HCT116 (cell line): ENCODE measurements around the gene FOXK1. TPM values are rescaled to one million over a fixed set of nuclear protein-coding genes. Genes with fewer than 3 reads are reported as not detected.

Experiments
- ATAC-seq: fragments of 200-7000 bp; cut with Tn5 transposase; 2 replicates; pipeline ENCODE4 v1.9.1; 2020; ENCODE audit warnings: mild to moderate bottlenecking, moderate library complexity
- BruUV-seq: library from RNA; stranded (reverse); fragments of 400-500 nt; replicated peaks from 2 replicates; lab custom pipeline; 2021; lab: Mats Ljungman, UMichigan
- CTCF ChIA-PET: fragments of 300-600 bp; sonication (Branson Sonifier 250); formaldehyde crosslinking; loops from one replicate; lab custom pipeline; 2021; ENCODE audit warnings: antibody characterized with exemption; lab: Charles Lee
- POLR2A ChIA-PET: fragments of 300-600, 350-600 bp; sonication (Branson Sonifier 250); formaldehyde crosslinking; loops from one replicate; lab custom pipeline; 2021; ENCODE audit warnings: antibody characterized with exemption; lab: Charles Lee
- RAD21 ChIA-PET, 2 experiments: fragments of 300-600 bp; sonication (Branson Sonifier 250); formaldehyde crosslinking; loops; one replicate each; lab custom pipeline; 2023; ENCODE audit warnings: low total read pairs in 2 of 2; ENCODE audit not compliant: uncharacterized antibody in 2 of 2, unreplicated experiment in 2 of 2, low non-redundant PET in 1 of 2; lab: Charles Lee
- DNase-seq: peaks from one replicate; pipeline ENCODE4 v3.0.0-alpha.2; 2010; ENCODE audit warnings: low read depth, low spot score
- H2AFZ ChIP-seq: fragments of 200-600 bp; shearing (Covaris generic), sonication (generic); 2 replicates; pipeline ENCODE4 v1.6.1; 2017; ENCODE audit warnings: low read depth, mixed run types, mixed read lengths, antibody characterized with exemption, low read length; ENCODE audit not compliant: poor library complexity, severe bottlenecking
- H3K27ac ChIP-seq: 2 replicates; pipeline ENCODE4 v1.5.1; 2012; ENCODE audit warnings: low read depth, low read length
- H3K27me3 ChIP-seq: fragments of 200-600 bp; sonication (generic); 2 replicates; pipeline ENCODE4 v1.6.1; 2016; ENCODE audit warnings: mixed run types, low read length, mixed read lengths; ENCODE audit not compliant: insufficient read depth
- H3K36me3 ChIP-seq, 2 experiments: fragments of 200-500 bp in 1 of 2; fragments of 200-600 bp in 1 of 2; sonication (Bioruptor generic) in 1 of 2; sonication (generic) in 1 of 2; 2 replicates each; pipeline versions ENCODE4 v1.5.1 to v1.6.1; 2014 to 2016; ENCODE audit warnings: low read length in 2 of 2, inconsistent platforms in 1 of 2, mixed read lengths in 1 of 2, mixed run types in 1 of 2; ENCODE audit not compliant: insufficient read depth in 2 of 2, control insufficient read depth in 1 of 2
- H3K4me1 ChIP-seq, 2 experiments: fragments of 200-600 bp in 1 of 2; sonication (generic) in 1 of 2; 2 replicates each; pipeline versions ENCODE4 v1.5.1 to v1.6.1; 2012 to 2017; ENCODE audit warnings: low read length in 2 of 2, inconsistent platforms in 1 of 2, mild to moderate bottlenecking in 1 of 2, mixed read lengths in 1 of 2, mixed run types in 1 of 2, moderate library complexity in 1 of 2; ENCODE audit not compliant: insufficient read depth in 2 of 2, control insufficient read depth in 1 of 2
- H3K4me2 ChIP-seq: fragments of 200-600 bp; sonication (generic); 2 replicates; pipeline ENCODE4 v1.6.1; 2017; ENCODE audit warnings: mixed run types, low read length, mixed read lengths
- H3K4me3 ChIP-seq, 2 experiments: fragments of 200-600 bp in 1 of 2; sonication (generic) in 1 of 2; replicated peaks in 1 of 2; 2 replicates each; pipeline ENCODE4 v1.5.1; 2011 to 2016; ENCODE audit warnings: low read length in 2 of 2, control low read depth in 1 of 2, low read depth in 1 of 2, mild to moderate bottlenecking in 1 of 2, mixed read lengths in 1 of 2, mixed run types in 1 of 2
- H3K79me2 ChIP-seq: fragments of 200-600 bp; sonication (generic); 2 replicates; pipeline ENCODE4 v1.6.1; 2017; ENCODE audit warnings: mild to moderate bottlenecking, mixed run types, low read length, moderate library complexity, mixed read lengths; ENCODE audit not compliant: insufficient read depth
- H3K9ac ChIP-seq: fragments of 200-600 bp; sonication (generic); 2 replicates; pipeline ENCODE4 v1.6.1; 2016; ENCODE audit warnings: low read length, mixed read lengths
- H3K9me2 ChIP-seq: fragments of 200-600 bp; sonication (generic), shearing (Covaris generic); 2 replicates; pipeline ENCODE4 v1.6.1; 2017; ENCODE audit warnings: mixed run types, mild to moderate bottlenecking, moderate library complexity; ENCODE audit not compliant: insufficient read depth
- H3K9me3 ChIP-seq, 2 experiments: fragments of 200-500 bp in 1 of 2; fragments of 200-600 bp in 1 of 2; sonication (Bioruptor generic) in 1 of 2; sonication (generic) in 1 of 2; 2 replicates each; pipeline ENCODE4 v1.6.1; 2014 to 2017; ENCODE audit warnings: low read length in 2 of 2, mixed read lengths in 2 of 2, inconsistent platforms in 1 of 2, low read depth in 1 of 2, mild to moderate bottlenecking in 1 of 2, mixed run types in 1 of 2, moderate library complexity in 1 of 2; ENCODE audit not compliant: control insufficient read depth in 1 of 2, insufficient read depth in 1 of 2
- H4K20me1 ChIP-seq: fragments of 200-600 bp; sonication (generic), shearing (Covaris generic); 2 replicates; pipeline ENCODE4 v1.6.1; 2017; ENCODE audit warnings: mixed run types, mild to moderate bottlenecking, moderate library complexity; ENCODE audit not compliant: insufficient read depth
- CBX3 ChIP-seq: IDR thresholded peaks from 2 replicates; pipeline ENCODE4 v1.6.1; 2012; ENCODE audit warnings: low read depth
- EGR1 ChIP-seq: IDR thresholded peaks from 2 replicates; pipeline ENCODE4 v1.6.1; 2012; ENCODE audit warnings: low read depth
- ELF1 ChIP-seq: IDR thresholded peaks from 2 replicates; pipeline ENCODE4 v1.6.1; 2012; ENCODE audit warnings: low read depth, borderline replicate concordance
- EZH2 ChIP-seq: fragments of 200-600 bp; sonication (generic); IDR thresholded peaks from 2 replicates; pipeline ENCODE4 v1.6.1; 2017; ENCODE audit warnings: antibody characterized with exemption, mixed run types
- EZH2phosphoT487 ChIP-seq: fragments of 200-600 bp; IDR thresholded peaks from 2 replicates; pipeline ENCODE4 v1.6.1; 2018; ENCODE audit warnings: antibody characterized with exemption, borderline replicate concordance
- FOSL1 ChIP-seq: IDR thresholded peaks from 2 replicates; pipeline ENCODE4 v1.6.1; 2012; ENCODE audit warnings: low read depth
- JUND ChIP-seq: IDR thresholded peaks from 2 replicates; pipeline ENCODE4 v1.6.1; 2012
- POLR2AphosphoS5 ChIP-seq: IDR thresholded peaks from 2 replicates; pipeline ENCODE4 v1.6.1; 2011; ENCODE audit warnings: mild to moderate bottlenecking, low read depth, low read length, moderate library complexity
- RAD21 ChIP-seq: IDR thresholded peaks from 2 replicates; pipeline ENCODE4 v1.6.1; 2012; ENCODE audit warnings: low read depth, mild to moderate bottlenecking
- SP1 ChIP-seq: IDR thresholded peaks from 2 replicates; pipeline ENCODE4 v1.6.1; 2012; ENCODE audit warnings: low read depth
- SRF ChIP-seq: IDR thresholded peaks from 2 replicates; pipeline ENCODE4 v1.6.1; 2012; ENCODE audit warnings: low read depth
- ZFX ChIP-seq: fragments of 450-650 bp; IDR thresholded peaks from 2 replicates; pipeline ENCODE4 v1.6.1; 2017
- intact Hi-C: fragments of 100-400 bp; cut with micrococcal nuclease; formaldehyde crosslinking; loops from 2 replicates; pipeline ENCODE4 v1.10.0; 2022
- total RNA-seq: library from RNA; stranded (reverse); gene quantifications from one replicate; pipeline ENCODE4 v1.2.1, GENCODE V29; 2021; ENCODE audit not compliant: unreplicated experiment
- TF ChIP-seq, protein P1 (sequence below): IDR thresholded peaks from 2 replicates; pipeline ENCODE4 v1.6.1; 2012
- TF ChIP-seq, protein P2 (sequence below): IDR thresholded peaks from 2 replicates; pipeline ENCODE4 v1.6.1; 2011; ENCODE audit warnings: mild to moderate bottlenecking, low read length, moderate library complexity; ENCODE audit not compliant: insufficient replicate concordance; ENCODE audit errors: extremely low read depth
- TF ChIP-seq, protein P3 (sequence below): IDR thresholded peaks from 2 replicates; pipeline ENCODE4 v1.6.1; 2012
- TF ChIP-seq, protein P4 (sequence below): IDR thresholded peaks from 2 replicates; pipeline ENCODE4 v1.6.1; 2012; ENCODE audit warnings: low read depth

The FOXK1 gene
- total RNA-seq, 1 experiment from 2014 or later = 60.5 TPM

DNA sequence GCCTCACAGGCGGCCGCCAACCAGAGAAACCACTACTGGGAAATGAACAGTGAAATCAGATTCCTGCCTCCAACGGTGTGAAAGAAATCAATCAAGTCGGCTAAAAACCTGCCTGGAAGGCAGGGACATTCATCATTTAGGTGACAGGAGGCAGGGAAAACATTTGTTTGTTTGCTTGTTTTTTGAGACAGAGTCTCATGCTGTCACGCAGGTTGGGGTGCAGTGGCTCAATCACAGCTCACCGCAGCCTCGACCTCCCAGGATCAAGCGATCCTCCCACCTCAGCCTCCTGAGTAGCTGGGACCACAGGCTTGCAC is 123.8 kb downstream of the FOXK1 start:
- no TSS peak for BruUV-seq
- POLR2A ChIA-PET = no interaction called here
- TF ChIP-seq EGR1 (no peak), RAD21 (no peak), SRF (no peak), POLR2AphosphoS5 (no peak)
- TF ChIP-seq, protein P1, sequence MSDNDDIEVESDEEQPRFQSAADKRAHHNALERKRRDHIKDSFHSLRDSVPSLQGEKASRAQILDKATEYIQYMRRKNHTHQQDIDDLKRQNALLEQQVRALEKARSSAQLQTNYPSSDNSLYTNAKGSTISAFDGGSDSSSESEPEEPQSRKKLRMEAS = no peak
- CTCF ChIA-PET = no interaction called here
- H3K79me2 ChIP-seq = no peaks in the 10 kb centered on the region
- intact Hi-C loops = no loop called here
- no peak overlapping the region for H3K27ac ChIP-seq
- RAD21 ChIA-PET = no interaction called here
- H3K4me2 ChIP-seq = no peak overlapping the region
- no peak overlapping the region for H3K4me3 ChIP-seq
- ATAC-seq (no peak), DNase-seq (no peak)
- no peaks in the 10 kb centered on the region for H3K36me3 ChIP-seq
- no peaks in the 10 kb centered on the region for H3K9me2 ChIP-seq
- no peaks in the 10 kb centered on the region for H3K4me1 ChIP-seq
- H3K27me3 ChIP-seq = no peaks in the 10 kb centered on the region
- H2AFZ ChIP-seq = no peak overlapping the region
- H3K9ac ChIP-seq = no peak overlapping the region
- no peaks in the 10 kb centered on the region for H3K9me3 ChIP-seq
- no peaks in the 10 kb centered on the region for H4K20me1 ChIP-seq

DNA sequence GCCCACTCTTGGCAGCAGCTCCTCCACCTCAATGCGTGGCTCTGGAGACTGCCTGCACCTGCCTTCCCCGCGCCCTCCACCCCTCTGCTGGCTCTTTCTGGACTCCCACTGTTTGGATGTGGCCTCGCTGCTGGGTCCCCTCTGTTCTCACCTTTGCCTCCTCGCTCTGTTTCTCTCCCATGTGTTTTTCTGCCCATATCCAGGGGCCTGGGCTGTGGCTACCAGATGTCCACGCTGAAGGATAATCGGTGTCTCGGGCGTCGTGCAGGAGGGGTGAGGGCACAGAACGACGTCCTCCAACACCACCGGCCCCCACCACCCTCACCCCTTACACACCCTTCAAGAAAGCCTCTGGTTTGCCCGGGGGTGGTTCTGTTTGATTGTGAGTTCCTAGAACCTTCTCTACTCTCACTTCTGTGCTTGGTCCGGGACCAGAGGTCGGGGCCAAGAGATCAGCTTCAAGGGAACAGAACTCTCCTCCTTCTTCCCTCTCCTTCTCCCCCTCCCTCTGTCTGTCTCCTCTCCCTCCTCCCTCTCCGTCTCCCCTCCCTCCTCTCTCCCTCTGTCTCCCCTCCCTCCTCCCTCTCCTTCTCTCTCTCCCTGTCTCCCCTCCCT is 125.0 kb downstream of the FOXK1 start:
- no TSS peak for BruUV-seq
- no peaks in the 10 kb centered on the region for H4K20me1 ChIP-seq
- intact Hi-C loops = no loop called here
- H3K4me3 ChIP-seq = no peak overlapping the region
- no peaks in the 10 kb centered on the region for H3K9me3 ChIP-seq
- H3K4me2 ChIP-seq = no peak overlapping the region
- TF ChIP-seq, protein P2, sequence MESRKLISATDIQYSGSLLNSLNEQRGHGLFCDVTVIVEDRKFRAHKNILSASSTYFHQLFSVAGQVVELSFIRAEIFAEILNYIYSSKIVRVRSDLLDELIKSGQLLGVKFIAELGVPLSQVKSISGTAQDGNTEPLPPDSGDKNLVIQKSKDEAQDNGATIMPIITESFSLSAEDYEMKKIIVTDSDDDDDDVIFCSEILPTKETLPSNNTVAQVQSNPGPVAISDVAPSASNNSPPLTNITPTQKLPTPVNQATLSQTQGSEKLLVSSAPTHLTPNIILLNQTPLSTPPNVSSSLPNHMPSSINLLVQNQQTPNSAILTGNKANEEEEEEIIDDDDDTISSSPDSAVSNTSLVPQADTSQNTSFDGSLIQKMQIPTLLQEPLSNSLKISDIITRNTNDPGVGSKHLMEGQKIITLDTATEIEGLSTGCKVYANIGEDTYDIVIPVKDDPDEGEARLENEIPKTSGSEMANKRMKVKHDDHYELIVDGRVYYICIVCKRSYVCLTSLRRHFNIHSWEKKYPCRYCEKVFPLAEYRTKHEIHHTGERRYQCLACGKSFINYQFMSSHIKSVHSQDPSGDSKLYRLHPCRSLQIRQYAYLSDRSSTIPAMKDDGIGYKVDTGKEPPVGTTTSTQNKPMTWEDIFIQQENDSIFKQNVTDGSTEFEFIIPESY = no peak
- TF ChIP-seq FOSL1 (no peak), SP1 (no peak), EZH2 (no peak), ELF1 (no peak), JUND (no peak), RAD21 (no peak), CBX3 (no peak), ZFX (no peak), EZH2phosphoT487 (no peak)
- TF ChIP-seq, protein P1 = no peak
- TF ChIP-seq, protein P3, sequence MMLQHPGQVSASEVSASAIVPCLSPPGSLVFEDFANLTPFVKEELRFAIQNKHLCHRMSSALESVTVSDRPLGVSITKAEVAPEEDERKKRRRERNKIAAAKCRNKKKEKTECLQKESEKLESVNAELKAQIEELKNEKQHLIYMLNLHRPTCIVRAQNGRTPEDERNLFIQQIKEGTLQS = no peak
- TF ChIP-seq, protein P4, sequence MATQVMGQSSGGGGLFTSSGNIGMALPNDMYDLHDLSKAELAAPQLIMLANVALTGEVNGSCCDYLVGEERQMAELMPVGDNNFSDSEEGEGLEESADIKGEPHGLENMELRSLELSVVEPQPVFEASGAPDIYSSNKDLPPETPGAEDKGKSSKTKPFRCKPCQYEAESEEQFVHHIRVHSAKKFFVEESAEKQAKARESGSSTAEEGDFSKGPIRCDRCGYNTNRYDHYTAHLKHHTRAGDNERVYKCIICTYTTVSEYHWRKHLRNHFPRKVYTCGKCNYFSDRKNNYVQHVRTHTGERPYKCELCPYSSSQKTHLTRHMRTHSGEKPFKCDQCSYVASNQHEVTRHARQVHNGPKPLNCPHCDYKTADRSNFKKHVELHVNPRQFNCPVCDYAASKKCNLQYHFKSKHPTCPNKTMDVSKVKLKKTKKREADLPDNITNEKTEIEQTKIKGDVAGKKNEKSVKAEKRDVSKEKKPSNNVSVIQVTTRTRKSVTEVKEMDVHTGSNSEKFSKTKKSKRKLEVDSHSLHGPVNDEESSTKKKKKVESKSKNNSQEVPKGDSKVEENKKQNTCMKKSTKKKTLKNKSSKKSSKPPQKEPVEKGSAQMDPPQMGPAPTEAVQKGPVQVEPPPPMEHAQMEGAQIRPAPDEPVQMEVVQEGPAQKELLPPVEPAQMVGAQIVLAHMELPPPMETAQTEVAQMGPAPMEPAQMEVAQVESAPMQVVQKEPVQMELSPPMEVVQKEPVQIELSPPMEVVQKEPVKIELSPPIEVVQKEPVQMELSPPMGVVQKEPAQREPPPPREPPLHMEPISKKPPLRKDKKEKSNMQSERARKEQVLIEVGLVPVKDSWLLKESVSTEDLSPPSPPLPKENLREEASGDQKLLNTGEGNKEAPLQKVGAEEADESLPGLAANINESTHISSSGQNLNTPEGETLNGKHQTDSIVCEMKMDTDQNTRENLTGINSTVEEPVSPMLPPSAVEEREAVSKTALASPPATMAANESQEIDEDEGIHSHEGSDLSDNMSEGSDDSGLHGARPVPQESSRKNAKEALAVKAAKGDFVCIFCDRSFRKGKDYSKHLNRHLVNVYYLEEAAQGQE = no peak
- CTCF ChIA-PET = no interaction called here
- RAD21 ChIA-PET = no interaction called here
- no peaks in the 10 kb centered on the region for H3K36me3 ChIP-seq
- H3K9me2 ChIP-seq = no peaks in the 10 kb centered on the region
- ATAC-seq (no peak), DNase-seq (no peak)
- H3K9ac ChIP-seq = no peak overlapping the region
- H2AFZ ChIP-seq = no peak overlapping the region
- no peaks in the 10 kb centered on the region for H3K79me2 ChIP-seq
- H3K4me1 ChIP-seq = no peaks in the 10 kb centered on the region
- no peak overlapping the region for H3K27ac ChIP-seq
- POLR2A ChIA-PET = no interaction called here
- no peaks in the 10 kb centered on the region for H3K27me3 ChIP-seq
